Measurements from ENCODE around the gene PLA2G6.

PLA2G6 gene

DNA sequence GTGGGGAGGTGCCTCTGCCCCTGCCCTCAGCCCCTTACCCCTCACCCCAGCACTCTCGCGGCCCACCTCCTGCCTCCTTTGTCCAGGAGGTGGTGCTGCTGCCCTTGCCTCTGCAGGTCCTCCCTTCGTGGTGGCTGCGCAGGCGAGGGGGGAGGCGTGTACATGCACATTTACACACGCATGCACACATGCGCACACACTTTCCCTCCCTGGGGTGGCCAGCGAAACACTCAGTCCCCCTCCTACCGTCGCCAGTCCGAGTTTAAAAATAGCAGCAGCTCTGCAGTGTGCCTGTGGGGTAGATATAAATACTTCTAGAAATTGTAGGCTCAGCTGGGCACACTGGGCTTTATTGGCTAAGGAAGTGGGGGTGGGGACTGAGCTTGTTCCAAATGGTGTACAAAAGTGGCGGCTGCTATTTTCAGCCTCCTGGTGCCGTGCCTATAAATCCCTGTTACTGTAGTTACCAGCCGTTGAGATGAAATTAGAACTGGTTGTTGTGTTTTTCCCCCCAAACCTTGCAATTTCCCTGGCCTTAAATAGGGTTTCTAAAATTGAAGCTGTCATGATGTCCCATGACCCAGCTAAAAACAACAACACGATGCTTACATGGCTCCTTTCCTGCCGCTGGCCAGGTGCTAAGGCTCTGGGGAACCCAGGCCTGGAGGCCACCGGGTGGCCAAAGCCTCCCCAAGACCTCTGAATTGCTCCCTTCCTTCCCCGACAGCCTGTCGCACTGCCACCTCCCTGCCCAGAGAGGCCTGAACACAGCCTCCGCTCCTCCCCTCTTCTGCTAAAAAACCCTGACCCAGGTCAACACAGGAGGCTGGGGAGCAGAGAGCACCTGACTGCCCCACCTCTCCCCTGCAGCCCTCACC is 112.0 kb downstream of the PLA2G6 start:
- DNase-seq, result no peak

DNA sequence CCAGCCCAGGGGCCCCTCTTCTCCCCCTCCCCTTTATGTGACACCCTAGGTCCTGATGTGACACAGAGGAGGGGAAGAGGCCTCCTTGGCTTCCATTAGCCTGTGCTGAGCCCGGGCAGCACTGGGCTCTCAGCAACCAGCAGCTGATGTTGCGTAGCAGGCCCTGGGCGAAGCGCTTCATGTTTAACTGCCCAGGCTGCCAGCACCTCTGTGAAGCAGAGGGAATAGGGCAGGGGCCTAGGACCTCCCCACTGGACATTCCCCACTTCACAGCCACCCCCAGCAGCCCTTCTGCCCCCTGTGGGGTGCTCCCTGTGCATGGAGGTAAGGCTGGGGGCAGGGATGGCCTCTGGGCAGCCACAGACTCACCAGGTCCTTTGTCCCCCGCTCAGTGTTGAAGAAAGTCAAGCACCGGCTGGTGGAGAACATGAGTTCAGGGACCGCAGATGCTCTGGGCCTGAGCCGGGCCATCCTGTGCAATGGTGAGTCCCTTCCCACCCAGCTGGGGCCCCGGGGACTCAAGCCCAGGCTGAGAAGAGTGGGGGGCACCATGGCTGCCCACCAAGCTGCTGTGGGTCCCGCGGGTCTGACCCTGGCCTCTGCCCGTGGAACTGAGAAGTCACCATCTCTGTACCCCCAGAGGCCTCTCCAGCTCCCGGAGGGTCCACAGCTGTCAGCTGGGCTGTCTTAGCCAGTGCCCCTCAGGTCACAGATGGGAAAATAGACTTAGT is 112.8 kb downstream of the PLA2G6 start:
- DNase-seq, result no peak

DNA sequence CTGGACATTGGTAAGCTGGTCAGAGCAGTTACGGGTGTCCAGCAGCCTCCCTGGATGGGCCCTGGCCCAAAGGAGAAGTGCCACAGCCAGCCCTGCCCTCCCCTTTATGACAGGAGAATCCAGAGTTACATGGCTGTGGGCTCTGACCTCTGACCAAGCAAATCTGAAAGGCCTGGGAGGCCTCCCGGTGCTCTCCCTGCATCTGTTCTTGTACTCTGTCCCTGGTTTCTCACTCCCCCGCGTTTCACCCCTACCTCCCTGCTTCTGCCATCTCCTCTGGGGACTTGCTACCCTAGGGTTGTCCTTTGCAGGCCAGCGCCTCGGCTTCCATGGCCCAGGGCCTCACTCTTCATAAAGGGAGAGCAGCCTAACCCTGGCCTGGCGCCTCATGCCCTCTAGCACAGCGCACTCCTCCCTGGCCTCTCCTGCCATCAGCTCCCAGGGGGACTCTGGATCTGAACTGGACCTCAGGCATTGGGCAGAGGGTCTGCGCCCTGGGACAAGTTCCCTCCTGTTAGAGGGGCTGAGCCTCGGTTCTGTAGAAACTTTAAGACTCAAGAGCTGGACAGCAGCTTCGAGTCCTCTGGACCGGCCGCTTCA is 113.8 kb downstream of the PLA2G6 start:
- DNase-seq, result no peak

GRCh38 chr22:38067028-38067415 is 114.6 kb downstream of the PLA2G6 start:
- DNase-seq, result no peak

- DNase-seq, result no peak
Measured at GRCh38 chr22:38066381-38067027, 115.1 kb downstream of the PLA2G6 start.

DNA sequence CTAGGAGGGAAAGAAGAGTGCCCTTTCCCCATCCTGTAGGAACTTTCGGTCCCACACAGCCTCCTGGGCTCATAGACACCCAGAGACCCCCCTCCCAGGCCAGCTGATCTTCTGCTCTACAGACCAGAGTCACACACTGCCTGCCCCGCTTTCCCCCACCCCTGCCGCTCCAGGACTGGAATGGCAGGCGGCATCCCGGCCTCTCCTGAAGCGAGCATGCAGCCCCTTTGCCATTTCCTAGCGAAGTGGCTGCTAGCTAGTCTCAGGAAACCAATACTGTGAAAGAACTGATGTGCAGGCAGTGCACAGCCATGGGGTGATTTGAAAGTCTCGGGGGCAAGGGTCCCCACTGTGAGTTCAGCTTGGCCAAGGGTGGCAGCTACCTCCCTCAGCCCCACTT is 116.1 kb downstream of the PLA2G6 start:
- no peak for DNase-seq

DNA sequence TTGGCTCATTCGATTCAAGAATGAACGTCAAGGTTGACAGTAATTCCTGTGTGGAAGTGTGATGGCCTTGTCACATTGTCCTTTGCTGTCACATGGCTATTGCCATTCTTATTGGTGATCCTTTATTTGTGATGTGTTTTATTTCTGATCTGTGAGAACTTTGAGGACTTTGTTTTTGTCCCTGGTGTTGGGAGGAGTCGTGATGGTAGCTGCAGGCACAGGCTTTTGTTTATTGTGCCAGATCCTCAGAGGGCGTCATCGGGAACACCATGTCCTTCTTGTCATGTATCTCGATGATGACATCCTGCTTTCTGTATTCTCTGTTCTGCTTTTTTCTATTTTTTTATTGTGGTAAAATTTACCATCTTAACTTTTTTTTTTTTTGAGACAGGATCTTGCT is 118.8 kb downstream of the PLA2G6 start:
- DNase-seq, result no peak

Measured in activated naive CD4-positive, alpha-beta T cell treated with Interleukin-2 at 50 U/mL for 16 hours (primary cell).